Stimulated activated CD8-positive, alpha-beta memory T cell treated with anti-CD3 and anti-CD28 coated beads, Interleukin-15, amount 100 ng/mL, for 4 hours (primary cell): Measurements from ENCODE around the gene PPP1R16B.

ENCODE experiments used
- DNase-seq, 2 donors: peaks; one replicate each; pipeline ENCODE4 v3.0.0-alpha.2; 2020; ENCODE audit warnings: low read depth in 2 of 2

PPP1R16B gene

DNA sequence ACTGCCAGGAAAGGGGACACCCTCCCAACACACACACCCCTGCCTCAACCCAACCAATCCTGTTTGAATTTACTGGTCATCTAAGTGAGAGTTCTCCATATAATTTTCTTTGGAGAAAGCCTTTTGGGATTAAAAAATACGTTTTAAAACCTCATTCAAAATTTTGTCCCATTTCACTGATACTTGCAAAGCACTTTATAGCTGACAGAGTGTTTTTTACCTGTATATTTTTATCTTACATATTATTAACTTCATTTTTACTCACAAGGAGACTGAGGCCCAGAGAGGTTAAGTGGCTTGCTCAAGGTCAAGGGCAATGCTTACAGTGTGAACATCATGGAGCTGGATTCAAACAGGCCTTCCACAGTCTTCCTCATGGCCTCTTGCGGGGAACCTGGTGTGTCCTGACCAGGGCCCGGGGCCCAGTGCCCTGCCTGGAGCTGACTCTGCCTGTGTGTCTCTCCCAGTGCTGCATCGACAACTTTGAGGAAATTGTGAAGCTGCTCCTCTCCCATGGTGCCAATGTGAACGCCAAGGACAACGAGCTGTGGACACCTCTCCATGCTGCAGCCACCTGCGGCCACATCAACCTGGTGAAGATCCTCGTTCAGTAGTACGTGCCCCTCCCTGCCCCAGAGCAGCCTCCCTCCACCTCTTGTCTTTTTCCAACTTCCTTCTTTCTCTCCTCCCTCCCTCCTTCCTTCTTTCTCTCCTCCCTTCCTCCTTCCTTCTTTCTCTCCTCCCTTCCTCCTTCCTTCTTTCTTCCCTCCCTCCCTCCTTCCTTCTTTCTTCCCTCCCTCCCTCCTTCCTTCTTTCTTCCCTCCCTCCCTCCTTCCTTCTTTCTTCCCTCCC, 89.8 kb downstream of the PPP1R16B start:
- no peak for DNase-seq

DNA sequence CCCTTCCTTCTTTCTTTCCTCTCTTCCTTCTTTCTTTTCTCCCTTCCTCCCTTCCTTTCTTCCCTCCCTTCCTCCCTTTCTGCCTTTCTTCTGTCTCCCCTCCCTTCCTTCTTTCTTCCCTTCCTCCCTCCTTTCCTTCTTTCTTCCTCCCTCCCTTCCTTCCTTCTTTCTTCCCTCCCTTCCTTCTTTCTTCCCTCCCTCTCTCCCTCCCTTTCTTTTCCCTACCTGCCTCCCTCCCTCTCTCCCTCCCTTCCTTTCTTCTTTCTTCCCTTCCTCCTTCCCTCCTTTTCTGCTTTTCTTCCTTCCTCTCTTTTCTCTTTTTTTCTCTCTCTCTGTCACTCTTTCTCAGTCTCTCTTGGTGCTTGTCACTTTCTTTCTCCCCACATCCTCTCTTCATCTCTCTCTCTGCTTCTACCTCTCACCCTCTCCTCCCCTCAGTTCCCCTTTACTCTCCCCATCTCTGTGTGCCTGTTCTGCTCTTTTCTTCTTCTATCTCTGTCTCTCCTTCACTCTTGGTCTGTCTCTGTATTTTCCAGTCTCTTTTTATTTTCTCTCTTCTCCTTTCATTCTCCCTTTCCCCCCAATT, 90.6 kb downstream of the PPP1R16B start:
- DNase-seq = no peak

DNA sequence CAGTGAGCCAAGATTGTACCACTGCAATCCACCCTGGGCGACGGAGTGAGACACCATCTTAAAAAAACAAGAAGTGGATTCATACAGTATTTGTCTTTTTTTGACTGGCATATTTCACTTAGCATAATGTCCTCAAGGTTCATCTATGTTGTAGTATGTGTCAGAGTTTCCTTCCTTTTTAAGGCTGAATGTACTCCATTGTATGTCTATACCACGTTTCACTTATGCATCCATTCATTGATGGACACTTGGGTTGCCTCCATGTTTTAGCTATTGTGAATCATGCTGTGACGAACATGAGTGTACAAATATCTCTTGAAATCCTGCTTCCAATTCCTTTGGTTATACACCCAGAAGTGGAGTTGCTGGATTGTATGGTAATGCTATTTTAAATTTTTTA, 91.8 kb downstream of the PPP1R16B start:
- DNase-seq = no peak

DNA sequence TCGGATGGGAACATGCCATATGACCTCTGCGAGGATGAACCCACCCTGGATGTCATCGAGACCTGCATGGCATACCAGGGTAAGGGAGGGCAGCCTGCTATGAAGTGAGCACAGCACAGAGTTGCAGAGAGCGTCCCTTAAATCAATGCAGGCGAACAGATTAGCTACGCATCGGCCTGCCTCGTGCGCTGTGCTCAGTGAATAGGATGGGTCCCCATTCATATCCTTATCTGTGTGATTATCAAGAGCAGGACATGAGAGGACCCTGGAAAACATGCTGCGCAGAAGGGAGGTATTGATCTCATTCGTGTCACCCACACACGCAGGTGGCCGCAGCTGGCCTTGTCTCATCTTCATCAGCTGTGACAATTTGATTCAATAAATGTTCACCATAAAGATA, 95.1 kb downstream of the PPP1R16B start:
- no peak for DNase-seq

DNA sequence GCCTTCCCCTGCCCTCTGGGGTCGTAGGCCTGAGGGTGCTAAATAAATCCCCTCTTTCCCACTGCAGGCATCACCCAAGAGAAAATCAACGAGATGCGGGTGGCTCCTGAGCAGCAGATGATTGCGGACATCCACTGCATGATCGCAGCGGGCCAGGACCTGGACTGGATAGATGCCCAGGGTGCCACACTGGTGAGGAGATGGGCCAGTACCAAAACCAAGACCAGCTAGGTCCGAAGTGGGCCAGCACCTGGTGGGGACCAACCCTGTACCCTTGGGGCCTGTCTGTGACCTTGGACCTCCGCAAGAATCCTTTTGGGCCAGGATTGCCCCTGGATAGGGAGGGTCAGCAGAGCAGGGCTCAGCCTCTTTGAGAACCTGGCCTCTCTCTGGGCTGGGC, 97.1 kb downstream of the PPP1R16B start:
- DNase-seq = no peak

DNA sequence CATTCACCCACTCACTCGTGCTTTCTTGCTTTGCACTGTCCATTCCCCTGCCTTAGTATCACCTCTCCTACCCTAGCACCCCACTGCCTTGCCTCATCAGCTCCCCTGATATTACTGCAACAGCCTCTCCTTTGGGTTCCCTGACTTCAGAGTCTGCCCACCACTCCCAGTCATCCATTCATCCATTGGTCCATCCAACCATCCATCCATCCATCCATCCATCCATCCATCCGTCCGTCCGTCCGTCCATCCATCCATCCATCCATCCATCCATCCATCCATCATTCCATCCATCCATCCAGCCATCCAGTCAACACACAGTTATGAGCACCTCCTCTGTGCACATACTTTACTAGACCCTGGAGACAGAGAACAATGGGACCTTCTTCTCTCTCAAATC, 97.8 kb downstream of the PPP1R16B start:
- DNase-seq = no peak

DNA sequence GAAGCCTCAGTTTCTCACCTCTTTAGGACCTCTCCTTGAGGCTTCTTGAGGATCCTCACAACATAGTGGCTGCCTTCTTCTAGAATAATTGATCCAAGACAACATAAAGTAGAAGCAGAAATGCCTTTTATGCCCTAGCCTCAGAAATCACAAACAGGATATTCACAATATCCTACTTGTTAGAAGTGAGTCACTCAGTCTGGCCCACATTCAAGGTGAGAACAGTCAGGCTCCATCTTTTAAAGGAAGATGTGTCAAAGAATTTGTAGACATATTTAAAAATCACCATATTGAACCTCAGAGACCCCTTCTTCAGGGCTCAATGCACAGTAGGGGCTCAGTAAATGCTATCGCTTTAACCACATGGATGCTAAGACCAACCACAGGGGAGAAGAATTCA, 99.9 kb downstream of the PPP1R16B start:
- DNase-seq = no peak

DNA sequence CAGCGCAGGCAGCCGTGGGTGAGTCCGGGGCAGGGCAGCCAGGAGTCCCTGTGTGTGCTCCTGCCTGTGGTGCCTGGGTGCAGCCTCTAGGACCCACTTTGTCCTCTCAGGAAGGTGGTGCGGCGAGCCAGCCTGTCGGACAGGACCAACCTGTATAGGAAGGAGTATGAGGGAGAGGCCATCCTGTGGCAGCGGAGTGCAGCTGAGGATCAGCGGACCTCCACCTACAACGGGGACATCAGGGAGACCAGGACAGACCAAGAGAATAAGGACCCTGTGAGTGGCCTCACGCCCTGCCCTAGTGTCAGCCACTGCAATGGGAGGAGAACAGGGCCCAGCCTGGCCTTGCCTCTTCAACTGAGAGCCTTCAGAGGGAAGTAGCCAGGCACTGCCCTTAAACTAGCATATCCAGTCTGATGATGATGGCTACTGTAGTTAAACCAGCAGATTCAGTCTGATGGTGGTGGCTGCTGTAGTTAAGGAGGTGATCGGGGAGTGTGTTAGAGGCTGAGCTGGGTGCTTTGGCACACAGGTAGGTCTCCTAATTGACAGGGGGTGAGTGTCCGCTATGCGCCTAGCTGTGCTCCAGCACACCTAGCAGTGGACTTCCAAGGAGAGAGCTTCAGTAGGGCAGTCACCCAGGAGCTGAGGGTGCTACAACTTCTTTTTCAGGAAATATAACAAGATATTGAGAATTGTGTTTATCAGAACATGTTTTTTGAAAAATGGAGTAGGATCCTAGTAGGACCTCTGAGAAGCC, 102.6 kb downstream of the PPP1R16B start:
- DNase-seq = no peak

DNA sequence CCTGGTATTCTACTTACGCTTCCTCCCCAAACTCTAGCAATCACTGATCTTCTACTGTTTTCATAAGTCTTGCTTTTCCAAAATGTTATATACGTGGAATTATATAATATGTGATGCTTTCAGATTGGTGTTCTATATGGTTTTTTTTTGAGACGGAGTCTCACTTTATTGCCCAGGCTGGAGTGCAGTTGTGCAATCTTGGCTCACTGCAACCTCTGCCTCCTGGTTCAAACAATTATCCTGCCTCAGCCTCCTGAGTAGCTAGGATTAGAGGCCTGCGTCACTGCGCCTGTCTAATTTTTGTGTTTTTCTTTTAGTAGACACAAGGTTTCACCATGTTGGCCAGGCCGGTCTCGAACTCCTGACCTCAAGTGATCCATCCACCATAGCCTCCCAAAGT, 109.9 kb downstream of the PPP1R16B start:
- DNase-seq = no peak

DNA sequence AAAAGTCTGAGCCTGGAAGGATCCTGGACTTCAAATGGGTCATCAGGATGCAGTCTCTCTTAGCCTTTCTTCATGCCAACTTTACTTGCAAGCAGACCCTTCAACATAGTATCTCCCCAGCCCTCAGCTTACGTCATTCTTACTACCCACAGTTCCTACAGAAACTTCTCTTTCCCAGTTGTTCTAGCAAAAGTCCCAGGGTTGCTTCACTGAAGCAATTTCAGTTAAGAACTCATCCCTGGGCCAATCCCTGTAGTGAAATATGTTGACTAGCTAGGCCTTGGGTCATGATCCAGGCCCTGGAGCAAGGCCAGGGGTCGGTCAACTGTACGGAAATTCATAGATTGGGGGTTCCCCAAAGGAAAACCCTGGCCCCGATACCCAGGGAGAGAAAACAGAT, 112.2 kb downstream of the PPP1R16B start:
- no peak for DNase-seq

DNA sequence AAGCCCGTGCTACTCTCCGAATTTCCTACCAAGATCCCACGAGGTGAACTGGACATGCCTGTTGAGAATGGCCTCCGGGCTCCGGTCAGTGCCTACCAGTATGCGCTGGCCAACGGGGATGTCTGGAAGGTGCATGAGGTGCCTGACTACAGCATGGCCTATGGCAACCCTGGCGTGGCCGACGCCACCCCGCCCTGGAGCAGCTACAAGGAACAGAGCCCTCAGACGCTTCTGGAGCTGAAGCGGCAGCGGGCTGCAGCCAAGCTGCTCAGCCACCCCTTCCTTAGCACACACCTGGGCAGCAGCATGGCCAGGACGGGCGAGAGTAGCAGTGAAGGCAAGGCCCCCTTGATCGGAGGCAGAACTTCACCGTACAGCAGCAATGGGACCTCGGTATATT, 112.7 kb downstream of the PPP1R16B start:
- no peak for DNase-seq

DNA sequence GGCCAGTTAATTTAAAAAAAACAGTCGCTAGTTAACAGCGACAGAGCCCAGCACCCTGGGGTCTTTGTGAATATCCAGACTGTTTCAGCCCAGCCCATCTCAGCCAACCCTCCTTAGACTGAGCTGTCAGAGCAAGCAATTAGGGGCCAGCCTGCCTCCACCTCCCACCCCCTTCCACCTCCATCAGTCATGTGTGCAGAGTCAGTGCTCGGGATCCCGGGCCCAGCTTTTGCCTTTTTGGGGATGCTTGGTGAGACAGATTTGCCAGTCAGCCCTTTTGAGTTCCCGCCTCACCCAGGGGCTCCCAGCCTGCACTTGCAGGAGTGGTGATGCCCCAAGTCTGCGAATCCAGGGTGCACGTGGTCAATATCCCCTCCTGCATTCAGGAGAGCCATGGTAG, 114.2 kb downstream of the PPP1R16B start:
- no peak for DNase-seq

DNA sequence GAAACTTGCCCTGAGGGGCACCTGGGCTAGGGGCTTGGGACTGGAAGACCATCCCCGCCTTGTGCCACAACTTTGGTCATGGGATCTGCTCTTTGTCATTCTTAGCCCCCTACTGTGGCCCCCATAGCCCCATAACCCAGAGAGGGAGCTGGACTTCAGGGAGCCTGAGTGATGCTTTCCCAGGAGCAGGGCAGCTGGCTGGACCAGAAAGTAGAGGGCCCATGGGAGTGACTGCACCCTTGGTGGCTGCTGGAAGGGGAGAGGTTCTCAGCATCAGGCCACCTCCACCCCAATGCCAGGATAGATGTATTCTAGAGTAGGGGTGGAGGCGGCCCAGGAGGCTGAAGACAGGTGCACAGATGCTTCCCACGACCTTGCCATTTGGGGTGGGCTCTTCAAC, 114.9 kb downstream of the PPP1R16B start:
- DNase-seq = no peak

DNA sequence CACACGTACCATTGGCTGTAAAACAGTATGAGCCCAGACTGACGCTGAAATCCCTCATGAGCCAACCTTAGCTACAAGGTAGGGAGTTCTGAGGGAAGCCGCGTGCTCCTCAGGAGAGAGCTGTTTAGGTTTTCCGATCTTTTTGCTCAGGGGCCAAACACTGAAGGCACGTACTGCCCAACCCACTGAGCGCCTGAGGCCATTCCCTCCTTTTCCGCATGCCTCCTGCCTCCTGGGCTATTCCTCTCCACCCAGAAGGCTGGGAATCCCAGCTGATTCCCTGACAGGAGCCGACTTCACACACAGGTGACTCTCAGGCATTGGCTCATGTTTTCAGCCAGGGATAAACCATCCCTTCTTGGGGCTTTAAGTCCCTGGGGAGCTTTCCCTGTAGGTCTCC, 115.4 kb downstream of the PPP1R16B start:
- no peak for DNase-seq

DNA sequence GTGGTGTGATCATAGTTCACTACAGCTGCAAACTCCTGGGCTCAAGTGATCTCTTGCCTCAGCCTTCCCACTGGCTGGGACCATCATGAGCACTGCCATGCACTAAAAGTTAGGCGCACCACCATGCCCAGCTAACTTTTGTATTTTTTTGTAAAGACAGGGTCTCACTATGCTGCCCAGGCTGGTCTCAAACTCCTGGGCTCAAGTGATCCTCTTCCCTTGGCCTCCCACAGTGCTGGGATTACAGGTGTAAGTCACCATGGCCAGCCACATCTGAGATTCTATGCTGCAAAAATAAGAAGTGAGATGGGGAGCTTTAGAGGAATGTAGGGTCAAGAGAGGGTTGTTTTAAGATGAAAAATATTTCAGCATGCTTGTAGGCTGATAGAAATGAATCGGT, 119.2 kb downstream of the PPP1R16B start:
- no peak for DNase-seq

DNA sequence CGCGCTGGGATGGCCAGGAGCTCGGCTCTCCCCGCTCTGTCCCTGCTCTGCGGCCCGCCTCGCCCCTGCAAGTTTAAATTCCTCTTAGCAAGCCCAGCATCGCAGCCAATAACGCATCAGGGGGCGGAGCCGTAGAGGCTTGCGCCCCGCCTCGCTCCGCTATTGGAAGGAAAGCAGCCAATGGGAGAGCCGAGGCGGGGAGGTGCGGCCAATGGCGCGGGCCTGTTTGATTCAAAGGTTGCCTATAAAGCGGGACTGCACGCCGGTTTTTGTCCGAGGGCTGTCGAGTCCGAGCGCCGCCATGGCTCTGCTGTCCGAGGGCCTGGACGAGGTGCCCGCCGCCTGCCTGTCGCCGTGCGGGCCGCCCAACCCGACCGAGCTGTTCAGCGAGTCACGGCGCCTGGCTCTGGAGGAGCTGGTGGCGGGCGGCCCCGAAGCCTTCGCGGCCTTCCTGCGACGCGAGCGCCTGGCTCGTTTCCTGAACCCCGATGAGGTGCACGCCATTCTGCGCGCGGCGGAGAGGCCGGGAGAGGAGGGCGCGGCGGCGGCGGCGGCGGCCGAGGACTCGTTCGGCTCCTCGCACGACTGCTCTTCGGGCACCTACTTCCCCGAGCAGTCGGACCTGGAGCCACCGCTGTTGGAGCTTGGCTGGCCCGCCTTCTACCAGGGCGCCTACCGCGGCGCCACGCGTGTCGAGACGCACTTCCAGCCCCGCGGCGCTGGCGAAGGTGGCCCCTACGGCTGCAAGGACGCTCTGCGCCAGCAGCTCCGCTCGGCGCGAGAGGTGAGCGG, 120.8 kb downstream of the PPP1R16B start, which contains the start of gene FAM83D:
Gene FAM83D, plus strand, starts transcription at position 276 of the 792 bp plus-strand sequence. Its CDS starts 26 bp downstream, at position 302.
- peak; percentile 80 to 87 for DNase-seq

DNA sequence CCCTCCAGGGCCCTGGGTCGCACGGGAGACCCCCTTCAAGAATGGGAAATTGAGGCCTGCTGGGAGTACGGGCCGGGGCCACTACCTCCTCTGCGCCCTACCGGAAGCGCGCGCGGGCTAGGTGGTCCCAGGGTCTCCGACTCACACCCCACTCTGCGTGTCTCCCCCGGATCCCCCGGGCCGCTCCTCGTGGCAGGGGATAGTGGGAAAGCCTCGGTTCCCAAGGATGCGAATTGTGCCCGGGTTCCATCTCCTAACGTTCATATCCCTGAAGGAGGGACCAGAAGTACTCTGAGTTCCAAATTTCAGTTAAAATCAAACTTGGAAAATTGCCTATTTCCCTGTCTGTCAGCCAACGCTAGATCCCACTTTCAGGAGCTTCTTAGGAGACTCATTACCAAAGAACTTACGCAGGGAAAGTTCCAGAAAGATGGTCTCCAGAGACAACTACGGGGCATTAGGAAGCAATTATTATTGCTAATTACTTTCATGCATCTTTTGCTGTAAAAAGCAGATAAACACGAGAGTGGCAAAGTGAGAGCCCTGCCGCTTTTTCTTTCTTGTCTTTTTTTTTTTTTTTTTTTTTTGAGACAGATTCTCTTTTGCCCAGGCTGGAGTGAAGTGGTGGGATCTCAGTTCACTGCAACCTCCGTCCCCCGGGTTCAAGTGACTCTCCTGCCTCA, 121.6 kb downstream of the PPP1R16B start:
- no peak for DNase-seq

DNA sequence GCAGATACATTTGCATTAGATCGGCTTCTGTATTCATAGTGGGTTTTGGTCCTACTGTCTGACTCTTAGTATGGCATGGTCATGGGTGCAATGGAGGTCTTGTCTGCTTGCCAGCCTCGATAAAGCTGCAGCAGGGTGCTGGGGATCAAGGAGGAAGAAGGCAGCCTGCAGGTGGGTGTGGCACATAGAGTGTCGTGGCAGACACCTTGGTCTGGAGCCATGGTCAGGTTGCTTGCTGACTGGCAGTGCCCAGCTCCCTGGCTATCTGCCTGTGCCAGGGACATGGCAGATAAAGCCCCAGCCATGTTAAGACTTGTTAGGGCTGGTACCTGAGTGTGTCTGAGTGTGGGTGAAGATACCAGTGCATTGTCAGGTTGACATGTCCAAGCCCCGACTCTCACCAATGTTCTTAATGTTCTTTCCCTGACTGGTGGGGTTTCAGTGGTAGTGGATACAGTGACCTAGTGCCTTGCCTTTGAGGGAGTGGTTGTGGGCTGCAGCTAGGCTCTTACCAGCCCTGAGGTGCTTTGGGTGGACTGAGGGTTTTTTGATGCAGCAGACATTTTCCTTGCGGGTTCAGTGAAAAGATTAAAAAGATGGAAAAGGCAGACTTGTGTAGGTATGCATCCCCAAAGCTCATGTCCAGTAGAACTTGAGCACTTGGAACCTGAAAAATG, 122.5 kb downstream of the PPP1R16B start:
- DNase-seq = no peak

DNA sequence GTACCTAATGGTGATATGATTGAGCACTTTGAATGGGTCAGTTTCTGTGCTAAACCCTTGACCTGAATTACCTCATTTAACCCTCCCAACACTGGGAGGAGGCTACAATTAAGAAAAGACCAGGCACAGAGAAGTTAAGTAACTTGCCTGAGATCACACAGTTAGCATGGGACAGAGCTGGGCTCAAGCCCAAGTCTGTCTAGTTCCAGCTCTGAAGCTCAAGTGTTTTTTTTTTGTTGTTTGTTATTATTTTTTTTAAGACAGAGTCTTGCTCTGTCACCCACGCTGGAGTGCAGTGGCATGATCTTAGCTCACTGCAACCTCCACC, 124.7 kb downstream of the PPP1R16B start:
- DNase-seq = no peak

DNA sequence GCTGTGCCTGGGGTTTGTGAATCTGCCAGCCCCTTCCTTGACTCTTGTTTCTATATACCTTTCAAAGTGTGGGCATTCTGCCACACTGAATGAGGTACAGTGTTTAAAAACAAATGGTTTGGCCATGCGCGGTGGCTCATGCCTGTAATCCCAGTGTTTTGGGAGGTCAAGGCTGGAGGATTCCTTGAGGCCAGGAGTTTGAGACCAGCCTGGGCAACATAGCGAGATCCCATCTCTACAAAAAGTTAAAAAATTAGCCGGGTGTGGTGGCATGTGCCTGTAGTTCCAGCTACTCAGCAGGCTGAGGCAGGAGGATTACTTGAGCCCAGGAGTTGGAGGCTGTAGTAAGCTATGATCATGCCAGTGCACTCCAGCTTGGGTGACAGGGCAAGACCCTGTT, 126.5 kb downstream of the PPP1R16B start:
- DNase-seq = no peak
